ENCODE results near the gene ITGA1.

DNA sequence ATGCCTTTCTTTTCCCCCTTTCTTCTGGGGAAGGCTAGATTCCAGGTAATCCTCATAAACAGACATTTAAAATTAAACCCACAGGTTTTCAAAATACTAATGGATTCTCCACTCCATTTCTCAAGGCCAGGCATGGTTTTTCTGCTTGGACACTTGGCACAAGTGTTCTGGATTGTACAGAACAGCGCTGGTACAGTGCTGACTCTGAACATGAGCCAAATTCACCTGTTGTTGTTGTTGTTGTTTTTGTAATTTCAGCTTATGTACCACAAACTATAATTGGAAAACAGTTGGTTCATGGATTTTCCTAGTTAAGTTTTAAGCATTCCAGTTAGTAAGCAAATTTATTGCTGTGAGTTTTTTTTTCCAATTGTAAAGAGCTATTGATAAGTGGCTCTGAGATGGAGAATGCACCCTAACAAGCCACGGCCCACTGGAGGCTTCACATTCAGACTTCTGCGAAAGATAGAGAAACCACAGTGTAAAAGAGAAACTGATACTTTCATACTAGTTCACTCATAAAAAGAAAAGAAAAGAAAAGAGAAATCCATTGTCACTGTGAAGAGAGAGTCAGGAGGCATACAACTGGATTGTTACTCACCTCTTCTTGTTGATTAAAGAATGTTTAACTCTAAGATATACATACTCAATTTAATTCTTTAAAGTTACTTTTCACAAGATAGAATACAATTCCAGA, 16.2 kb upstream of the ITGA1 start:
- TF ChIP-seq CTCF (tag by site-specific recombination; IDR thresholded peaks at IDR 0.05) = no peak
- TF ChIP-seq ZNF707 (tag by site-specific recombination; IDR thresholded peaks at IDR 0.05) = no peak
- no peak for TF ChIP-seq MZF1 (tag by site-specific recombination; IDR thresholded peaks at IDR 0.05; ENCODE audit: borderline replicate concordance)
- TF ChIP-seq ZNF341 (tag by site-specific recombination; IDR thresholded peaks at IDR 0.05; ENCODE audit: low read depth) = no peak
- TF ChIP-seq ZNF580 (tag by site-specific recombination; IDR thresholded peaks at IDR 0.05) = no peak
